Daoy (cell line): ENCODE results near the gene NR2F6. TPM values are rescaled to one million over a fixed set of nuclear protein-coding genes. Genes with fewer than 3 reads are reported as not detected.
"Not testable (repeated sequence)": the region's sequence is repeated elsewhere in the genome, so short reads cannot be mapped to it uniquely, and the experiment has no call there.

Source experiments
- DNase-seq: peaks from one replicate; pipeline ENCODE4 v3.0.0-alpha.2; 2015; ENCODE audit warnings: low read depth
- total RNA-seq: library from RNA; depleted of rRNA; stranded (reverse); fragments of >200 nt; shearing (Covaris generic); gene quantifications from 2 replicates; pipeline ENCODE4 v1.2.3, GENCODE V29; 2014

Gene NR2F6
- total RNA-seq, 1 experiment from 2014 or later = 44.5 TPM

DNA sequence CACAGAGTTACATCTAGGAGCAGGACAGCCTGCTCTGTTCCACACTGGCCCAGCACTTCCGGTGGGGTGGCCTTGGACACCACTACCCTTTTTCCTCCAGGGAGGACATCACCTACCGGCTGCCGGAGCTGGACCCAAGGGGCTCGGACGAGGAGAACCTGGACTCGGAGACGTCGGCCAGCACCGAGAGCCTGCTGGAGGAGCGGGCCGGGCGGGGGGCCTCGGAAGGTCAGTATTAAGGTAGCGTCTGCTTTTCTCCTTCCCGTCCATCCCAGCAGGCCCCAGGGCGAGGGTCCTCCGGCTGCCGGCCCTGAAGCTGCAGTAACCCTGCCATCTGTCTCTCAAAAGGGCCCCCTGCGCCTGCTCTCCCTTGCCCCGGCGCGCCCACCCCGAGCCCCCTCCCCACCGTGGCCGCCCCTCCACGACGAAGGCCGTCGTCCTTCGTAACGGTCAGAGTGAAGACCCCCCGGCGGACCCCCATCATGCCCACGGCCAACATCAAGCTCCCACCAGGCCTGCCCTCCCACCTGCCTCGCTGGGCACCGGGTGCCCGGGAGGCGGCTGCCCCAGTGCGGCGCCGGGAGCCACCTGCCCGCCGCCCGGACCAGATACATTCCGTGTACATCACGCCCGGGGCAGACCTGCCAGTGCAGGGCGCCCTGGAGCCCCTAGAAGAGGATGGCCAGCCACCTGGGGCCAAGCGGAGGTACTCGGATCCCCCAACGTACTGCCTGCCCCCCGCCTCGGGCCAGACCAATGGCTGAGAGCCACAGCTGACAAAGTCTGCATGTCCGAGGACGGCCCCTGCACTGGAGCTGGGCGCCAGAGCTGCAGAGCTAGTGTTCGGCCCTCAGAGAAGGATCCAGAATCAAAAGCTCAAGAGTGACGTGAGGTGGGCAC, 33.9 kb downstream of the NR2F6 start:
- no peak for DNase-seq

- DNase-seq = no peak
These were observed 35.4 kb downstream of the NR2F6 start for GRCh38 chr19:17210296-17210695.

GRCh38 chr19:17209126-17210036, 36.3 kb downstream of the NR2F6 start:
- DNase-seq = peak; percentile 73

- DNase-seq = no peak
These were observed 38.8 kb downstream of the NR2F6 start for GRCh38 chr19:17206736-17207581.

GRCh38 chr19:17205237-17206140, 40.2 kb downstream of the NR2F6 start:
- peak; percentile 61 for DNase-seq

DNA sequence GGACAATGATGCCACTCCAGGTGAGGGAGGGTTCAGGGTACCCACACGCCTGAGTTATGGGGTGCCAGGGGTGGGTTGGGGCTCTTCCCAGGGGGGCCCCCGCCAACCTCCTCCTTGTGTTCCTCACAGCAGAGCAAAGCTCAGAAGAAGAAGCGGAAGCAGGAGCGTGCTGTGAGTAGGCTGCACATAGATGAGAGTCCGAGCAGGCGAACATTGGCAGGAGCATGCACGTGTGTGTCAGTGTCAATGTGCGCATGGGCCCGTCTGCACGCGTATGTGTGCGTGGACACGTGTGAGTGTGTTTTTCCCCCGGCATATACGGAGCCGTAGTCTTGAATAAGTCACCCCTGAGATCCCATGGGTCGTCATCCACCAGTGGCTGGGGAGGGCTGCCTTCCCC, 43.0 kb downstream of the NR2F6 start:
- no peak for DNase-seq

GRCh38 chr19:17202249-17202648, 43.5 kb downstream of the NR2F6 start:
- DNase-seq = peak; percentile 65

DNA sequence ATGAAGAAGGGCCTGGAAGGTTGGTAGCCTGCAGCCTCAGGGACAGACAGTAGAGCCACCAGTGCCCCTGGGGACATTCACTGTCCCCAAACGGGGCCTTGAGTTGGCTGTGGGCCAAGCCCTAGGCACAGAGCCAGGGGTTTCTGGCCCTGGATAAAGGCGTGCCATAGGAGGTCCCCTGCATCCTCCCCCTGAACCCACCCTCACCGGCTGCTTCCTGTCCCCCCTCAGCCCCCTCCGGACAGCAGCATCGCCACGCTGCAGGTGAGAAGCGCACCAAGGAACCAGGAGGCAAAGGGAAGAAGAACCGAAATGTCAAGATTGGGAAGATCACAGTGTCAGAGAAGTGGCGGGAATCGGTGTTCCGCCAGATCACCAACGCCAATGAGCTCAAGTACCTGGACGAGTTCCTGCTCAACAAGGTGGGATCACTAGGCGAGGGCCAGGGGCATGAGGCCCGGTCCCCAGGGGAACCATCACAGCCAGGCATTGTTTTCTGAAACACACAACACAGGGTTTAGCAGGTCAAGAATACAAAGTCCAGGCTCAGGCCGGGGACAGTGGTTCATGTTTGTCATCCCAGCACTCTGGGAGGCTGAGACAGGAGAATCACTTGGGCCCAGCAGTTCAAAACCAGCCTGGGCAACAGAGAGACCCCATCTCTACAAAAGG, 45.2 kb downstream of the NR2F6 start:
- DNase-seq = no peak

- DNase-seq = no peak
These were observed 48.1 kb downstream of the NR2F6 start for GRCh38 chr19:17197666-17198065.

DNA sequence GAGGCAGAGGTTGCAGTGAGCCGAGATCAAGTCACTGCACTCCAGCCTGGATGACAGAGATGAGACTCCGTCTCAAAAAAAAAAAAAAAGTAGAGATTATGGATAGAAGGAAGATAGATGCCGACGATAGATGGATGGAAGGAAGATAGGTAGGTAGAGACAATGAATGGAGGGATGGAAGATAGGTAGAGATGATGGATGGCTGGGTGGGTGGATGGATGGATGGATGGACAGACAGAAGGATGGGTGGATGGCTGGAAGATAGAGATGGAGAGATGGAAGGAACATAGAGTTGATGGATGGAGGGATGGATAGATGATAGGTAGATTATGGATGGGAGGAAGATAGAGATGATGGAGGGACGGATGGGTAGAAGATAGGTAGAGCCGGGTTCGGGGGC, 49.1 kb downstream of the NR2F6 start:
- no peak for DNase-seq

GRCh38 chr19:17195106-17195505, 50.6 kb downstream of the NR2F6 start:
- no peak for DNase-seq

DNA sequence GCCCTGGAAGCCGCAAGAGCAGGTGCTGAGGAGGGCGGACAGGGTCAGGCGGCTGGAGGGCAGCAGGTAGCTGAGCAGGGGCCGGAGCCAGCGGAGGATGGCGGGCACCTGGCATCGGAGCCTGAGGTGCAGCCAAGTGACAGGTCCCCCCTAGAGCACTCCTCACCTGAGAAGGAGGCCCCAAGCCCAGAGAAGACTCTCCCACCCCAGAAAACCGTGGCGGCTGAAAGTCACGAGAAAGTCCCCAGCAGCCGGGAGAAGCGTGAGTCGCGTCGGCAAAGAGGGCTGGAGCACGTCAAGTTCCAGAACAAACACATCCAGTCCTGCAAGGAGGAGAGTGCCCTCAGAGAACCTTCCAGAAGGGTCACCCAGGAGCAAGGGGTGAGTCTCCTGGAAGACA, 51.1 kb downstream of the NR2F6 start:
- DNase-seq = no peak

DNA sequence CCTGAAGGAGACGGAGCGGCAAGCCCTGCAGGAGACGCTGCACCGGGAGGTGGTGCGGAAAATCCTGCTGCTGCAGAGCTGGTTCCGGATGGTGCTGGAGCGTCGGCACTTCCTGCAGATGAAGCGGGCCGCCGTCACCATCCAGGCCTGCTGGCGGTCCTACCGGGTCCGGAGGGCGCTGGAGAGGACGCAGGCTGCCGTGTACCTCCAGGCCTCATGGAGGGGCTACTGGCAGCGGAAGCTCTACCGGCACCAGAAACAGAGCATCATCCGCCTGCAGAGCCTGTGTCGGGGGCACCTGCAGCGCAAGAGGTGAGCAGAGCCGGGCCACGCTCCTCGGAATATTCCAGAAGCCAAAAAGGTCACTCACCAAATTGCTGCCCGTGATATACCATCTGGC, 53.0 kb downstream of the NR2F6 start:
- DNase-seq = no peak

DNA sequence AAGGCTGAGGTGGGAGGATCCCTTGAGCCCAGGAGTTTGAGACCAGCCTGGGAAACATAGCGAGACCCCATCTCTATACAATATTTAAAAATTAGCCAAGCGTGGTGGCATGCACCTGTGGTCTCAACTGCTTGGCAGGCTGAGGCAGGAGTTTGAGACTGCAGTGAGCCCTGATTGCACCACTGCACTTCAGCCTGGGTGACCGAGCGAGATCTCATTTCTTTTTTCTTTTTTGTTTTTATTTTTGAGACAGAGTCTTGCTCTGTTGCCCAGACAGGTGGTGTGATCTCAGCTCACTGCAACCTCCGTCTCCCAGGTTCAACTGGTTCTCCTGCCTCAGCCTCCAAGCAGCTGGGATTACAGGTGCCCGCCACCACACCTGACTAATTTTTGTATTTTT, 54.0 kb downstream of the NR2F6 start:
- DNase-seq = not testable (repeated sequence)

GRCh38 chr19:17185590-17185989, 60.1 kb downstream of the NR2F6 start:
- no peak for DNase-seq

DNA sequence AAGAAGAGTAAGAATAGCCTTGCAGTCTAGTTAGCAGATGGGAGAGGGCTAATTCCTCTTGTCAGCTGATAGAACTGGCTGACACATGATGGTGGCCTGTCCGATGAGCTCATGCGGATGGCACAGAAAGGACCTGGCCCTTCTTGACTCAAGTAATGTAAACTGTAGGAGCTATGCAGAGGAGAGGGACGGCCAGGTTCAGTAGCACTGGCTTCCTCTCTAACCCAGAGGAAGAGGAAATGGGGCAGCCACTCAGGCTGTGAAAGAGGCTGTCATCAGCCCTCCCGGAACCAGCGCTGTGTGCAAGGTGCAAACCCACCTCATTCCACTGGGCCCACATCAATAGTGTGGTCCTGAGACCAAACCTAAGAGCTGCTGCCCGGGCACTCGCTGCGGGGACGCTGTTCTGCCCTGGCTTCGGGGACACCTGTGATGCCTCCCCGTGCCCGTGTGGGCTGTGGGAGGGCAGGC, 61.3 kb downstream of the NR2F6 start:
- no peak for DNase-seq

- DNase-seq = no peak
These were observed 61.8 kb downstream of the NR2F6 start for GRCh38 chr19:17183858-17184321.

DNA sequence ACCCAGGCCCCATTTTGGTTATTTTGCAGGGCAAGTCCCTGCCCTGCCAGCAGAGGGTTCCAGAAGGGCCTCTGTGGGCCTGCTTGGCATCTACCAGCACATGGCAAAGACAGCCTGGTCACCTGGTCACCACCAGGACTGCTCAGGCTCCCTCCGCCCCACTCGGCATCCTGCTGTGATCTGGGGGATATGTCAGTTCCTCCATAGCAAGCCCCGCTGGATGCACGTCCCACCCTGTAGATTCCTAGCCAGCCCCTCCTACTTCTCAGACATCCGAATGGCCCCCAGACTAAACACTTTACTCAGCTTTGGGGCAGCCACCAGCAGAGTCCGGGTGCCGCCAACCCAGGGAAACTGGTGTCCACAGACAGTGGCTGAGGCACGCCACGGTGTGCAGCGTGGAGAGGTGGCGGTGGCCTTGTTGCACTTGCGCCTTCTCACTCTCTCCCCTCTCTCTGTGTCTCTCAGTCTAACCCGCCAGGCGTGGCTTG, 62.4 kb downstream of the NR2F6 start:
- no peak for DNase-seq
